KMS-11 (cell line): ENCODE data around the gene KRTAP5-3.
"Not testable (repeated sequence)": the region's sequence is repeated elsewhere in the genome, so short reads cannot be mapped to it uniquely, and the experiment has no call there.

Source experiments
- H2AFZ ChIP-seq: fragments of 200-600 bp; sonication (generic); 2 replicates; pipeline ENCODE4 v1.6.1; 2016; ENCODE audit warnings: antibody characterized with exemption, mixed run types, low read depth
- H3K27ac ChIP-seq: fragments of 200-600 bp; sonication (generic); 2 replicates; pipeline ENCODE4 v1.6.1; 2016; ENCODE audit warnings: mild to moderate bottlenecking, mixed run types
- H3K27me3 ChIP-seq: fragments of 200-600 bp; sonication (generic); 2 replicates; pipeline ENCODE4 v1.6.1; 2017; ENCODE audit warnings: mild to moderate bottlenecking, low read depth, mixed run types, moderate library complexity; ENCODE audit not compliant: insufficient read depth
- H3K36me3 ChIP-seq: fragments of 200-600 bp; sonication (generic); 2 replicates; pipeline ENCODE4 v1.6.1; 2017; ENCODE audit warnings: mild to moderate bottlenecking, mixed run types; ENCODE audit not compliant: insufficient read depth
- H3K4me1 ChIP-seq: fragments of 200-600 bp; sonication (generic); 2 replicates; pipeline ENCODE4 v1.6.1; 2016; ENCODE audit warnings: mild to moderate bottlenecking, low read depth, mixed run types; ENCODE audit not compliant: poor library complexity, severe bottlenecking
- H3K4me2 ChIP-seq: fragments of 200-600 bp; sonication (generic); 2 replicates; pipeline ENCODE4 v1.7.0; 2016; ENCODE audit warnings: mild to moderate bottlenecking, mixed run types
- H3K4me3 ChIP-seq: fragments of 200-600 bp; sonication (generic); IDR thresholded peaks from 2 replicates; pipeline ENCODE4 v1.6.1; 2017; ENCODE audit warnings: low read depth, low read length, mixed read lengths; ENCODE audit not compliant: insufficient read depth
- H3K79me2 ChIP-seq: fragments of 200-600 bp; sonication (generic); 2 replicates; pipeline ENCODE4 v1.6.1; 2016; ENCODE audit warnings: low read depth, mixed run types; ENCODE audit not compliant: insufficient read depth
- H3K9ac ChIP-seq: fragments of 200-600 bp; sonication (generic); 2 replicates; pipeline ENCODE4 v1.6.1; 2016; ENCODE audit warnings: mild to moderate bottlenecking, mixed run types
- H4K20me1 ChIP-seq: fragments of 200-600 bp; sonication (generic); 2 replicates; pipeline ENCODE4 v1.6.1; 2016; ENCODE audit warnings: mild to moderate bottlenecking, mixed run types; ENCODE audit not compliant: insufficient read depth
- CTCF ChIP-seq: fragments of 200-600 bp; sonication (generic); conservative IDR thresholded peaks from 2 replicates; pipeline ENCODE4 v1.6.1; 2017; ENCODE audit warnings: low read depth, mild to moderate bottlenecking, antibody characterized with exemption, low read length, moderate library complexity, mixed read lengths

KRTAP5-3 gene

DNA sequence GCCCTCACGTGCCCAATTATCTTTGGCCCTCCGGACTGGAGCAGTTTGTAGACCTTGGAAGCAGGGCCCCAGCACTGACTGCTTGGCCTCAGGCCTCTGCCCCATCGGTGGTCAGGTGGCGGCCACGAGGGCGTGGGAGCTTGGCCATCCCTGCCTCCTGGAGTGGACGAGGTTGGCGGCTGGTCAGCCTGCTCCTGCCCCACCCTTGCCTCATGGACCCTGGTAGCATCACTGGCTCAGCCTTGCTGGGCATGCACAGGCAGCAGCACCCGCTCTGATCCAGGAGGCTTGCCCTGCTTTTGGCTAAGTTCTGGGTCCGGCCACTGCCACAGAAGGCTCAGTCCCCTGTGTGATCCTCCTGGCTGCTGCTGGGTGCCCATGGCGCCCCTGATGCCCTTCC is 4.1 kb downstream of the KRTAP5-3 start:
- H3K27me3 ChIP-seq = peaks cover 88% of the 10 kb centered on the region
- no peak overlapping the region for H3K4me3 ChIP-seq
- no peaks in the 10 kb centered on the region for H3K36me3 ChIP-seq
- H3K79me2 ChIP-seq = no peaks in the 10 kb centered on the region
- H3K27ac ChIP-seq = no peak overlapping the region
- H4K20me1 ChIP-seq = no peaks in the 10 kb centered on the region
- H3K9ac ChIP-seq = no peak overlapping the region
- no peak overlapping the region for H3K4me2 ChIP-seq
- no peak overlapping the region for H2AFZ ChIP-seq
- peaks cover 8% of the 10 kb centered on the region for H3K4me1 ChIP-seq
- no peak for TF ChIP-seq CTCF

GRCh38 chr11:1603629-1604028 is 4.6 kb downstream of the KRTAP5-3 start:
- Histone ChIP-seq H3K9ac (no peak overlapping the region), H4K20me1 (no peaks in the 10 kb centered on the region), H3K4me3 (no peak overlapping the region), H3K27ac (no peak overlapping the region), H3K79me2 (no peaks in the 10 kb centered on the region), H2AFZ (no peak overlapping the region), H3K27me3 (peaks cover 88% of the 10 kb centered on the region), H3K36me3 (no peaks in the 10 kb centered on the region), H3K4me1 (peaks cover 8% of the 10 kb centered on the region), H3K4me2 (no peak overlapping the region)
- no peak for TF ChIP-seq CTCF

- not testable (repeated sequence) for H2AFZ ChIP-seq, H4K20me1 ChIP-seq, H3K9ac ChIP-seq, H3K27ac ChIP-seq, H3K4me3 ChIP-seq, H3K36me3 ChIP-seq, H3K4me2 ChIP-seq, H3K4me1 ChIP-seq, H3K79me2 ChIP-seq
- H3K27me3 ChIP-seq = peaks cover 84% of the 10 kb centered on the region
Observed at GRCh38 chr11:1601663-1602062, 6.6 kb downstream of the KRTAP5-3 start.

DNA sequence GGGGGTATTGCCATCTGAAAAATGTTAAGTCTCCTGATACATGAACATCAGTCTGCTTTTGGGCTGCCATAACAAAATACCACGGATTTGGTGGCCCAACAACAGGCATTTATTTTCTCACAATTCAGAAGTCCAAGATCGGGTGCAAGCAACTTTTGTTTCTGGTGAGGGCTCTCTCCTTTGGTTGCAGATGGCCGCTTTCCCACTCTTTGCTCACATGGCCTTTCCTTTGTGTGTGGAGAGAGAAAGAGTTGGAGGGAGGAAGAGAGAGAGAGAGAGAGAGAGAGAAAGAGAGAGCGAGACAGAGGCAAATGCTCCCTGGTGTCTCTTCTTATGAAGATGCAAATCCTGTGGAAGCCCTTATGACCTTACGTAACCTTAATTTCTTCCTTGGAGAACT is 7.6 kb downstream of the KRTAP5-3 start:
- Histone ChIP-seq H3K27ac (no peak overlapping the region), H3K36me3 (no peaks in the 10 kb centered on the region), H3K27me3 (peaks cover 85% of the 10 kb centered on the region), H3K4me3 (no peak overlapping the region), H3K9ac (no peak overlapping the region), H3K79me2 (no peaks in the 10 kb centered on the region), H3K4me2 (no peak overlapping the region), H3K4me1 (peaks cover under 1% of the 10 kb centered on the region), H4K20me1 (no peaks in the 10 kb centered on the region), H2AFZ (no peak overlapping the region)
- TF ChIP-seq CTCF = no peak

GRCh38 chr11:1598816-1599215 is 9.4 kb downstream of the KRTAP5-3 start:
- H3K27ac ChIP-seq = no peak overlapping the region
- H3K4me1 ChIP-seq = no peaks in the 10 kb centered on the region
- H3K4me2 ChIP-seq = no peak overlapping the region

DNA sequence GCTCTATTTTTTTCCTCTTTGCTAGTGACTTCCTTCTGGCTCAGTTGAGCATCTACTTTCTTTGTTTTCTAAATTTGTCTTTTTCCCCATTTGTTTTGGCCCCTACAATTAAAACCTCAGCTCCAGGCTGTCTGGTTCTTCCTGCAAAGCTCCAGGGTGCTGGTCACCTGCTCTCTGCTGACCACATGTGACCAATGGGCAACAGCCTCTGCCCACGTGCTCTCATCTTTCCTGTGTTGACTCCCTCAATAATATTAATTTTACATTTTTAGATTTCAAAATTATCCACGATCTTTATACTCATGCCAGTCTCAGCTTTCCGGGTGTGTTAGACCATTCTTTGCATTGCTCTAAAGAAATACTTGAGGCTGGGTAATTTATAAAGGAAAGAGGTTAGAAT is 9.9 kb downstream of the KRTAP5-3 start:
- H3K36me3 ChIP-seq, H3K4me3 ChIP-seq, H2AFZ ChIP-seq, H3K9ac ChIP-seq, H3K4me2 ChIP-seq, H4K20me1 ChIP-seq, H3K4me1 ChIP-seq, H3K79me2 ChIP-seq, H3K27ac ChIP-seq: not testable (repeated sequence)
- H3K27me3 ChIP-seq = peaks cover 85% of the 10 kb centered on the region

More at GRCh38 chr11:1598816-1599215, 9.4 kb downstream of the KRTAP5-3 start:
- Histone ChIP-seq H3K9ac (no peak overlapping the region), H3K27me3 (peaks cover 84% of the 10 kb centered on the region), H2AFZ (no peak overlapping the region), H3K36me3 (no peaks in the 10 kb centered on the region), H4K20me1 (no peaks in the 10 kb centered on the region), H3K79me2 (no peaks in the 10 kb centered on the region), H3K4me3 (no peak overlapping the region)
- no peak for TF ChIP-seq CTCF
